Gastrocnemius medialis (tissue), 4 donors: ENCODE data around the gene PRIMA1.

ENCODE experiments used
- CTCF ChIP-seq, 5 experiments: fragments of 450-650 bp in 3 of 5; fragments of 200-600 bp in 2 of 5; sonication (generic) in 2 of 5; IDR thresholded peaks in 4 of 5; conservative IDR thresholded peaks in 1 of 5; 1 replicate in 4 of 5; 2 replicates in 1 of 5; pipeline ENCODE4 v1.5.1; 2016 to 2019; ENCODE audit warnings: antibody characterized with exemption in 5 of 5, mild to moderate bottlenecking in 3 of 5, moderate library complexity in 3 of 5
- POLR2A ChIP-seq, 2 donors: fragments of 450-650 bp; IDR thresholded peaks; one replicate each; pipeline ENCODE4 v1.6.1; 2017; ENCODE audit warnings: antibody characterized with exemption in 2 of 2, mild to moderate bottlenecking in 2 of 2, moderate library complexity in 2 of 2

GRCh38 chr14:93743270-93744060, 44.8 kb downstream of the PRIMA1 start:
- TF ChIP-seq CTCF (IDR thresholded peaks at IDR 0.05 in 4 of 5, conservative IDR thresholded peaks at IDR 0.05 in 1 of 5) (no peak), POLR2A (IDR thresholded peaks at IDR 0.05) (no peak)
